MM.1S (cell line): ENCODE measurements around the gene CDCP2.

Source experiments
- CTCF ChIP-seq: fragments of 300-600 bp; sonication (generic); IDR thresholded peaks from 2 replicates; pipeline ENCODE4 v1.5.1; 2016; ENCODE audit warnings: antibody characterized with exemption, low read length, mixed read lengths
- EZH2 ChIP-seq: fragments of 300-600 bp; sonication (generic); optimal IDR thresholded peaks from 2 replicates; pipeline ENCODE3; 2017; ENCODE audit warnings: low read depth, mild to moderate bottlenecking, antibody characterized with exemption, low read length, mixed read lengths
- EZH2phosphoT487 ChIP-seq: fragments of 300-600 bp; sonication (generic); IDR thresholded peaks from 2 replicates; pipeline ENCODE4 v1.6.1; 2018; ENCODE audit warnings: antibody characterized with exemption, low read length

GRCh38 chr1:54167422-54168139 lies 14.8 kb upstream of the CDCP2 start:
- TF ChIP-seq EZH2phosphoT487 (no peak), CTCF (no peak), EZH2 (no peak)
